Measurements from ENCODE around the gene CHST11.

Gene CHST11

GRCh38 chr12:104588921-104589590 lies 132.3 kb downstream of the CHST11 start:
- DNase-seq, result no peak

DNA sequence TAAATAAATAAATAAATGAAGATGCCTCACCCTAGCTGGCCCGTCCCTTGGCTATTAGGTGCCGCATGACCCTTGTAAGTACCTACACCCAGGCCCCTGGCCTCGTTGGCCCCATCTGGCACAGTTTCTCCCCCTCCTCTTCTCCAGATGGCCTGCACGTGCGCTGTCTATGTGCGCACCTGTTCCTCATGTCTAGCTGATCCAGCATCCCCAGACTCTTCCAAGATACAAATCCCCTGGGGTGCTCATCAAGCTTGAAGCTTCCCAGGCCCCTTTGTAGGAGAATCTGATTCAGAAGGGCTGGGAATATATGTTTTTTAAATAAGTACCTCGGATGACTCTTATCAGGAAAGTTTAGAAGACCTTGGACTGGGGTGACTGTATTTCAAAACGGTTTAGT lies 133.3 kb downstream of the CHST11 start:
- no peak for DNase-seq

- DNase-seq, result no peak
These were observed 134.6 kb downstream of the CHST11 start for GRCh38 chr12:104591257-104591885.

DNA sequence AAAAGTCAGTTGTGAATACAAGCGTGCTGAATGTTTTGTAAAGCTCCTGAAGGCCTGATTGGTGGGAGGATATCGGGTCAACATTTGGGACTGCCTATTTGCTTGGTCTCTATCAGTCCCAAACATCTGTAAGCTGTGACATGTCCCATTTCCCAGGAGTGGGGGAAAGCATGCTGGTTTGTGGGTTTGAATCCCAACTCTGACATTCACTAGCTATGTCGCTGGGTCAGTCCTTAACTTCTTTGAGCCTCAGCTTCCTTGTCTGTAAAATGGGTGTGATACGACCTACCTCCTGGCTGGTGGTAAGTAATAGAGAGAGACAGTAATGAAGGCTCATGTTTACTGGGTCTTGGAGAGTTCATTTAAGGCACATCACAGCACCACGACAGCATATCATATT lies 136.7 kb downstream of the CHST11 start:
- DNase-seq, result no peak

DNA sequence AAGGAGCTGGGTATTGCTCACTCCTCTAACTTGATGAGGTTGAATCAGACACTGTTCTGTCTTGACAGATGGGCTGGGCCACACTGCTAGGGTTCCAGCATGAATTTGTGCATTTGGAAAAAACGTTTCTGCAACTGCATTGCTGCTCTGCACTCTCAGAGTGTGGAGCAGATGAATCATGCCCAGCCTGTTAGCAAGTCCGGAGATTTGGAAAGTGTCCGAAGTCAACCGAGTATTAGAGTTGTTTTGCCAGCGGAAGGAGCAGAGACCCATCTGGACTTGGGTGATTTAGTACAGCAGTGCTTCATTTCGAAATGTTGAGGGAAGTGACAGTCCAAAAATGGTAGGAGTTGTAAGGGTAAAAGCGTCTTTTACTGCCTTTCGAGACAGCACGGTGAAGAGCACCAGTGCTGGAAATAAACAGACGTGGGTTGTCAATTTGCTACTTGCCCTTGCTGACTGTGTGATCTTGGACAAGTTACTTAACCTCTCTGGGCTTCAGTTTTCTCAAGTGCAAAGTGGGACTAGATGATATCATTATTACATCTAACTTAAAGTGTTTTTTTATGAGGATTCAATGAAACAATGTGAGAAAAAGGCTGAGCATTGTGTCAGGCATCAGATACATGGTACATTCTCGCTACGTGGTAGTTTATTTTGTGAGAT lies 139.5 kb downstream of the CHST11 start:
- peak; percentile 22 for DNase-seq

GRCh38 chr12:104596898-104597843 lies 140.4 kb downstream of the CHST11 start:
- no peak for DNase-seq

DNA sequence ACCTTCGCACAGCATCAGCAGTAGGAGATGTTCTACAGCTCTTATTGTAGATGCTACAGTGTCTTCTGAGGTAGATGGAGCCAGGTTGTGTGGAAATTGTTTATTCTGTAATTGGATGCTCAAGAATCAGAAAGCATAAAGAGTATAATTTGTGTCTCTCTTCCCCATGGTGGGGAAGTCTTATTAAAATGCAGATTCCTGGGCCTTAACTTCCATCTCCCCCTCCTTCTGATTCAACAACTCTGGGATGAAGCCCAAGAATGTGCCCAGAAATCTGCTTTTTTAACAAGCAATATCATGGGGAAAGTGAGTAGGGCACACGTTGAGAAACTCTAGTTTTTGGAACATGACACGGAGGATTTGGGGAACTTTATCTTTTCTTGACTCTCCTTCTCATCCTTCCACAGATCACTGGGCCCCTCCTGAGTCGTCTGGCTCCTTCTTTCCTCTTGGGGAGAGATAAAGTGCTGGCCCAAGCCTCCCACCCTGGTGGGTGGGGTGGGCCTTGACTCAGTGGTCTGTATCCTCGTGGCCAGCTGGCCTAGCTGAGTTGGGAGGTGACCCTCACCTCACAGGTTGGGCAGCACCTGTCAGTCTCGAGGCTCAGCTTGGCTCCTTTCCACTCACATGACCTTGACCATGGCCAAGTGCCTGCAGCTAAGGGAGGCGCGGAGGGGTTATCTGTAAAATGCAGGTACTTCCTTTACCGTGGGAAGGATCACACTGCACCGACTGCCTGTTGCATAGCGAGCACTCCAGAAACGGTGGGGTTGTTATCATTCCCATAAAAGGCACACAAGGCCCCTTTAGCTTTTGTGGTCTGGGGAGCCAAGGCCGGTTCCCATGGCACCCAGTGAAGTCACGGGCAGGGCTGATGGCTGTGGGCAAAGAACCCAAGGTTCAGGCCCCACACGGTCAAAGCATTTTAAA lies 141.9 kb downstream of the CHST11 start:
- peak; percentile 33 for DNase-seq

DNA sequence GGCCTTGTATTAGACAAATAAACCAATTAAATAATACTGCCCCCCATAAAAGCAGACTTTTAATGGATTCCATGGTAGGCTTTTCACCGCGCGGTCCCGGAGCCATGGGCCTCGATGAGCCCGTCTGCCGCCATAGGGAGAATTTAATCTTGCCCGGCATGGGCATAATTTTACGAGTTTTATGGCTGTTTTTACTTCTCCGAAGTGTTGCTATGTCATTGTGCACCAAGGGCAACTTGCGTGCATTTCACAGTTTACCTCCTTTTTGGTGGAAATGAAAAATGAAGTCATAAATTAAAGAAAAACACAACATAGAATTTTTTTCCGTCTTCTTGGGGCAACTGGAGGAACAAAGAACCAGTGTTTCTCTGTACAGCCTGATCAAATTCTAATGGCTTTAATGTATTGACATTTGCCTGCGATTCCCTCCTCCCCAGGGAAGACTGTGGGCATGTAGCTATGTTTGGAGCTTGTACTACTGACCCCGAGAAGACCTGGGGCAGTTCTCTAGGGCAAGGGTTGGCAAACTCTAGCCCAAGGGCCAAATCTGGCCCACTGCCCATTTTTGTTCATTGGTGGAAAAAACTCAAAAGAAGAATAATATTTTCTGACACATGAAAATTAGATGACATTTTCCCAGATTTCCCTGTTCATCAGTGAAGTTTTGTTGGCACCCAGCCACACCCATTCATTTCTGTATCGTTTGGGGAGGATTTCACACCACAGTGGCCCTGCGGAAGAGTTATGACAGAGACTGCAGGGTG lies 142.7 kb downstream of the CHST11 start:
- DNase-seq, result no peak

- no peak for DNase-seq
These were observed 143.4 kb downstream of the CHST11 start for GRCh38 chr12:104600036-104600712.

DNA sequence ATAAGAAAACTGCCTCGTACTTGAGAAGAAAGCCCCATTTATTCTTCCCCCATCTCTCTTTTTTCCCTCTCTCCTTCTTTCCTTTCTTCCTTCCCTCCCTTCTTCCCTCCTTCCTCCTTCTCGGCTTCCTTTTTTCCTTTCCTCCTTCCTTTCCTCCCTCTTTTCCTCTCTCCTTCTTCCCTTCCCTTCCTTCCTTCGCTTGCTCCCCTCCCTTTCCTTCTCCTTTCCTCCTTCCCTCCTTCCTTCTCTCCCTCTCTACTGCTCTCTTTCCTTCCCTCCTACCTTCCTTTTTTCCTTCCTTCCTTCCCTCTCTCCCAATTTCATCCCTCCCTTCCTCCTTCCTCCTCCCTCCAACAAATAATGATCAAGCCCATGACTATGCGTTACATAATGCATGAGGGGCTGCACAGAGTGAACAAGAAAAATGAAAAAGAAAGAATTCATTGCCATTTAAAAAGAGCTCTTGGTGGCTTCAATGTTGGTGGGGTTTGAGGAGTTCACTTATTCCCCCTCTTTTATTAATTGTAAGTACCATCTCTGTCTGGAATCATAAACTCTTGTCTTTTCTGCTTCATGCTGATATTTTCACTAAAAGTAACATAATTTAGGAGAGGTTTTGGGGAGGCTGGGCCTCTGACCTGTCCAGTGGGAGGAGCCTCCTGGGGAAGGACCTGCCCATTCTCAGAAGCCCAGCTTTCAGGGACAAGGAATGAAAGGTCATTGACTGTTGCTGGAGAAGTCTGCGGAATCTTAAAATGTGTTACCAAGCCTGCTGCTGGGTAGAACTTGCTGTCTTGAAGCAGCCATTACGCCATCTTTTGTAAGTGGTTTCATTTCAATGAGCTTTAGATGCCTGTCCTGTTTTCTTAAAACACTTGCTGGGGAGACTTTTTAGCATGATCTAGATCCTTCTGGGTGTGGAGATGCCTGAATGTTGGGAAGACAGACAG lies 144.3 kb downstream of the CHST11 start:
- no peak for DNase-seq

GRCh38 chr12:104602406-104602805 lies 145.7 kb downstream of the CHST11 start:
- no peak for DNase-seq

- DNase-seq, result no peak
These were observed 146.1 kb downstream of the CHST11 start for GRCh38 chr12:104602896-104603295.

- no peak for DNase-seq
These were observed 146.8 kb downstream of the CHST11 start for GRCh38 chr12:104603545-104603973.

DNA sequence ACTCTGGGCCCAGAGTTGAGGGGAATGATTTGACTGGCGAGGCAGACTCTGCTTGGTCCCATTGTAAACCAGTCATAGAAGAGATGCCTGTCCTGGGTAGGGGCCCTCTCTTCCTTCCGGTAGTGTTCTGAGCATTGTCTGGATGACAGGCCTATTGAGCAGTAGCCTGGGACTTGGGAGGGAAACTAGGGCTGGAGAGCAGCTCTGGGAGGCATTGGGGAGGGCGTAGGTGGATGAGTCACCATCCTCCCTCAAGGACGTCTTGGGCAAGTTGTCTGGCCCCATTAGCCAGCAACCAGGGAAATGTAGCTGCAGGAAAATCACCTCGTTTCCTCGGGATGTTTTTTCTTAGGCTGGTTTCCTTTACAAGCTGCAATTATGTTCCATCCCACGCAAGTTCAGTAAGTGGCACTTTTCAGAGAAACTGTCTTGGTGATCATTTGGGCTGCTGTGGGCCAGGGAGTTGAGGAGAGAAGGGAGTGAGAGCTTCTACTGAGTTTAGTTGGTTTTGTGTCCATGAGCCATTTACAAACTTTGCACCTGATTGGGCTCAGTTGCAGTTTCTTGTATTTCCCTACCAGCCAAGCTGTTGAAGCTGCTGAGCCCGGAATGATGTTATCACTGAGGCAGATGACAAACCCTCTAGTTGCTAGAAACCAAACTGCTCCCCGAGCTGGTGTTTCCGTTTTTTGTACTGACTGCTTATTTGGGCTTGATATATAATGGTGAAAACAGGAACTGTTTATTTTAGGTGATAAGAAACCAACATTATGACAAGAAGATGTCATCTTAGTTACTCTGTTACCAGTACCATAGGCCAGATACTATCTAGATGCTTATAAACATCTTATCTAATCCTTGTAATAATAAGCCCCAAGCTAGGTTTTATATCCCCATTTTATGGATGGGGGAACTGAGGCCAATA lies 147.6 kb downstream of the CHST11 start:
- peak; percentile 94 for DNase-seq

DNA sequence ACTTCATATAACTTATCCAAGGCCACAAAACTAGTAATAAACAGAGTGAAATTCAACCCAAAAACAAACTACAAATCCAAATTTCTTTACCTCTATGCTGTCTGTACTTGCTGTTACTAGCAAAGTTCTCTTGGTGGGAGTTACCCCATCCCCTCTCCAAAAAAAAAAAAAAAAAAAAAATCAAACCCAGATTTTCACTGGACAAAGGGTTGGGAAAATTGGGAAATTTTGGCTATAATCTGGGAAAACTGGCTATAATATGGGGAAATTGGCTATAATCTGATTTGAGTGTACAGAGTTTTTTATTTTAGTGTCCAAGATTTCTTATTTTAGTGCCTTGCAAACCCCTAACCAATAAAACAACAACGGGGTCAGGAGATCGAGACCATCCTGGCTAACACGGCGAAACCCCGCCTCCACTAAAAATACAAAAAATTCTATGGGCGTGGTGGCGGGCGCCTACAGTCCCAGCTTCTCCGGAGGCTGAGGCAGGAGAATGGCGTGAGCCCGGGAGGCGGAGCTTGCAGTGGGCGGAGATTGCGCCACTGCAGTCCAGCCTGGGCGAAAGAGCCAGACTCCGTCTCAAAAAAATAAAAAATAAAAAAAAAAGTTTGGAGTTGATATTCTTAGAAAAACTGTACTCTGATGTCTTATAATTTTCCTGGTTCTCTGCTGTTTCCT lies 148.4 kb downstream of the CHST11 start:
- DNase-seq, result no peak

DNA sequence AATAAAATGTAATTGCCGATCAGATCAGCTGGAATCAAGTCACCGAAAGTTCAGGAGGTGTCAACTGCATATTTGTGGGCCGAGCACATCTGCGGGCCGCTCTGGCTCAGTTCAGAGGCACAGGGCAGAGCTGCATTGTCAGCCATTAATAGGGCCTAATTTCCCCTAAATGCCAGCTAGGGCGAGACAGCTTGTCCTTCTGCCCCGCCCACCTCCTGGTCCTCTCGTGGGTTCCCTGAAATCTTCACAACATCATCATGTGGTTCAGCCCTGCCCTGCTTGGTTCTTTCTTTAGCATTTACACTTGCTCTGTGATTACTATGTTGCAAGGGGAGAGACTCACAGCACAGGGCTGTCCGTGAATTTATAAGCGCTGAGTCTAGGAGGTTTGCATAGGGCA lies 148.9 kb downstream of the CHST11 start:
- no peak for DNase-seq

GRCh38 chr12:104608998-104609397 lies 152.2 kb downstream of the CHST11 start:
- no peak for DNase-seq

DNA sequence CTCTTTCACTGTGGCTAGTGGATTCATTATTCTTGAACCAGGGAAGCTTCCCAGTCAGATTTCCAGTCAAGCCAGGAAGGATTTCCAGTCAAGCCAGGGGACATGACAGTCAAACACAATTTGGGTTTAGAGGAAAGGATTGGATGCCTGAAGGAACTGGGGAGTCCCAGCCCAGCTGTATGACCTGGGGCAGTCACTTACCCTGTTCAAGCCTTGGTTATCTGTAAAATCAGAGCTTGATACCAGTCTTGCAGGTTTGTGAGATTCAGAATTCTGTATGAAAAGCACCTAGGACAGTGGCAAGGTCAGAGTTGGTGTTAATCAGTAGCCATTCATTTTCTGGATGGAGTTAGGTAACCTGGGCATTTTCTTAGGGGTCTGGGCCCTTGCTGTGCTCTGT lies 152.7 kb downstream of the CHST11 start:
- DNase-seq, result no peak

Measured in GF-D8 (cell line).